GM19043 (cell line): Measurements from ENCODE around the gene MFSD6L.
A peak's percentile ranks its signal among the peaks of the same experiment; 100 is the strongest.
"Not testable (repeated sequence)": the region's sequence is repeated elsewhere in the genome, so short reads cannot be mapped to it uniquely, and the experiment has no call there.

ENCODE experiments used
- ATAC-seq: cut with Tn5 transposase; IDR thresholded peaks from one replicate; pipeline ENCODE4 v1.9.1; 2021; ENCODE audit warnings: low read depth; ENCODE audit not compliant: unreplicated experiment

Gene MFSD6L

DNA sequence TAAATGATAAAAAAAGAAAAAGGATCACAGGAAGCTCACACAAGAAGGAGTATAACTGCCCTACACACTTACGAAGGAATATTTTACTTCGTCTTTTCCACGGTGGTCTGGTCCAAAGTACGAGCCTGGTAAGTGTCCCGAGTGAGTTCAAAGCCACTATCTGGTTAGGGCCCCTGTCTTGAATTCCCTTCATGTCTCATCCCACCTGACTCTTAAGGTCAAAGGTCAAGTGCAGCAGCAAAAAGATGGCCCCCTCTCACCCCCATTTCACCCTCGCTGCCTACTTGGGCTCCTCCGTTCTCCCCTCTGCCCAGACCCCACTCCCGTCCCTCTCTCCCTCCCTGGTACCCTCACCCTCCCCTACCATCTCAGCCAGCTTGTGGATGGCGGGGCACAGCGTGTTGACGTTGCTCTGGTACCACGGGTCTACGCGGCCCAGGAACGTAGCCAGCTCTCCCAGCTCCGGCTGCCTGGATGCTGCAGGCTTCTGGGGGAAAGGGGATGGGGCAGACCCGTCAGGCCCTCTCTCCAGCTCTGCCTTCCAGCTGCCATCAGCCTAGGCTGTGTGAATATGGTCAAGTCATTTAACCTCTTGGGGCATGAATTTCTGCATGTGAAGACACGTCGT, 27.8 kb upstream of the MFSD6L start:
- ATAC-seq, result no peak

DNA sequence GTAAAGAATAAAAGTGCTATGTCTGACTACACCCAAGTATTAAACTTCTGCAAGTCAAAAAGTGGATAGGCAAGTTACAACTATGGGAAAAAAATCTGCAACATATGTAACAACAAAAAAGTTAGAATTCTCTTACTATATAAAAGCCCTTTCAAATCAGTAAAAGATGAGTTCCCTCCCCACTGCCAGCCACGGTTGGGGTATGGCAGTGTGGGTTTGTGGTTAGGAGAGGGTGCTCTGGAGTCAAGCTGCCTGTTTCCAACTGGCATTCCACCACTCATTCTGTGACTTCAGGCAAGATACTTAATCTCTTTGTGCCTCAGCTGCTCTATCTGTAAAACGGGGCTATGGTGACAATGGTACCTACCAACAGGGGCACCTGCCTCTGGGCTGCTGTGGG, 26.6 kb upstream of the MFSD6L start:
- no peak for ATAC-seq

DNA sequence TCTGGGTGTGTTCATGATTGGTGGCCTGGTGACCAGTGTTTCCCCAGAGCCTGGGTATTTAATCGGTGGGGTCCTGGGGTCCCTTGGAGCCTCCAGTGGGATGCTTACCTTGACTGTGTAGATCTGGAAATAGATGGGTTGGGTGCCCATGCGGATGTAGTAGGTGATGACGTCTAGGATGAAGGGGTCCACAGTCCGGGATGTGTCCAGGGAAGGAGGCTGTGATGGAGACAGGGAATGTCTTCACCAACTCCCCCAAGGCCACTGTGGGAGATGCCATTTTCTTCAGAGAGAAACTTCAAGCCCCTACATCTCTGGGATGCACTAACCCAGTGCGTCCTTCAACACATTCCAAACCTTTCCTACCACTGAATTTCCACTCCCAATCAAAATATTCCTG, 24.1 kb upstream of the MFSD6L start:
- ATAC-seq, result no peak

DNA sequence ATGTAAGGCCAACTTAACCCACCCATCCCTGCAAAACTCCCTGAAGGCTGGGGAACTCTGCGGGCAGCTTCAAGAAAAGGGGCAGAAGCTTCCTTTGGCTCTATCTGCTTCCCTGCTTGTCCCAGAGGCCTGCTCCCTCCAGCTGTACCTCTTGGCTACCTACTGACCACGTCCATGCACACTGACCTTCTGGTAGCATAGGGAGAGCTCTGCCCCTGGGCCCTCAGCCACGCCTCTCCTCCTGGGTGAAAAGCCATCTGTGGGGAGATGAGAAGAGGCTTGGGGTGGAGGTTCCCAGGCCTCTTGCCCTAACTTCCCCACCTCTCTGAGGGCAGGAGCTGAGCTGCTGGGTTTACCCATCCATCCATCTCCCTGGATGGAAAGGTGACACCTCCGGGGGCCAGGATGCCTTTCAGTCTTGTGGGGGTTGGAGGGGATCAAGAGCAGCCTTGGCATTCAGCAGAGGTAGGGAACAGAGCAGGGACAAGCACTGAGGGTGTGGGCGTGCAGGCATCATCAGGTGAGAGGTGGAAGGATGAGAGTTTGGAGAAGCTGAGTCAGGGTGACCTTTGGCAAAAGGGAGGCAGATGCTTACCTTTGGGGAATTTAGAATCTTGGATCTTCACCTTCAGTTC, 23.4 kb upstream of the MFSD6L start:
- no peak for ATAC-seq

DNA sequence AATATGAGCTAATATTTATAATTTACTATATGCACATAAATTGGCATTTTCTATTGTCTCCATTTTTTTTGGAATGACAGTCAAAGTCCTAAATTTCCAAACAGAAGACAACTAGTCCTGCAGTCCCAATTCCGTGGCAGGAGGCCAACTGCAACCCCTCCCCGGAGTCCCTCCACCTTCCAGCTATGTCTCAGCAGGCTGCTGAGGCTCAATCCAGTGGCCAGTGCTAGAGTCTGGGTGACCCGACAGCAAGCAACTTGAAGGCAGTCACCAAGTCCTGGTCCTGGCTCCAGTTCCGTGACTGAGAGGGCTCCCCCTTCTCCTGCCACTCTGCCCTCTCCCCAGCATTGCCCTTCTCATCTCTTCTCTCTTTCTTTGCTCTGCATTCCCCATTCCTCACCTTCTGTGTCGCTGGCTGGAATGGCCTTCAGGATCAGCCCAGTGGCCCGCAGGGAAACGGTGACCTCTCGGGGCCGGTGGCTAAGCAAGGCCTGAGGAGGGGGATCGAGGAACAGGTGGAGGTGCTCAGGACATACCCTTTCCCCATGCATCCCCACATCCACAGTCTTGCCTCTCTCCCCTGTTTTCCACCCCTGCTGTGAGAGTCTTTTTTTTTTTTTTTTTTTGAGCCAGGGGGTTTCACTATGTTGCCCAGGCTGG, 22.4 kb upstream of the MFSD6L start:
- ATAC-seq, result no peak

DNA sequence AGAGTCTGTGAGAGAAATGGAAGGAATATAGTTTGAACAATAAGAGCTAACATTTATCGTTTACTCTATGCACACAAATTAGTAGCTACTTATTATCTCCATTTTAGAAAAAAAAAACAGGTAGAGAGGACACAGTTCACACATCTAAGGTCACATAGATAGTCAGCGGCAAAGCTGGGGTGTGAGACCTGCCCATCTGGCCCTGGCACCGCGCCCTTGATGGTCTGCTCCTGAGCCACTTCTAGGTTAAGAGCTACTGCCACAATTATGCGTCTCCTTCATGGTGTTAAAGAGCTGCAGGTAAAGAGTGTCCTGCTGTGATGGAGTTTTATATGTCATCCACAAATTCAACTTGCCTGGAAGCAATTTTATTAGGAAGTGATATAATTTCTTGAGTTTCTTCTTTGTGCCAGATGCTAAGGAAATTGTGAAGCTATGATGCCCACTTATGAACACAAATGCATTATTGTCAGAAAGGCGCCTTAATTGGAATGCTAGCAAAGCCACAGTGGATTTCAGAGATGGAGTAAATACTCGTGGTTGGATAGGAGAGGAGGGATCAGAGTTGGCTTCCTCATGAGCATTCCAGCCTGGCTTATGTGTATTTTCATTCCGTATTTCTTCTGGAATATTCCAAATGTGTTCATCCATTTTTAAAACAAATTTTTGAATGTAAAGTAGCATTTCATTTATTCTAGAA, 21.3 kb upstream of the MFSD6L start:
- ATAC-seq, result no peak

DNA sequence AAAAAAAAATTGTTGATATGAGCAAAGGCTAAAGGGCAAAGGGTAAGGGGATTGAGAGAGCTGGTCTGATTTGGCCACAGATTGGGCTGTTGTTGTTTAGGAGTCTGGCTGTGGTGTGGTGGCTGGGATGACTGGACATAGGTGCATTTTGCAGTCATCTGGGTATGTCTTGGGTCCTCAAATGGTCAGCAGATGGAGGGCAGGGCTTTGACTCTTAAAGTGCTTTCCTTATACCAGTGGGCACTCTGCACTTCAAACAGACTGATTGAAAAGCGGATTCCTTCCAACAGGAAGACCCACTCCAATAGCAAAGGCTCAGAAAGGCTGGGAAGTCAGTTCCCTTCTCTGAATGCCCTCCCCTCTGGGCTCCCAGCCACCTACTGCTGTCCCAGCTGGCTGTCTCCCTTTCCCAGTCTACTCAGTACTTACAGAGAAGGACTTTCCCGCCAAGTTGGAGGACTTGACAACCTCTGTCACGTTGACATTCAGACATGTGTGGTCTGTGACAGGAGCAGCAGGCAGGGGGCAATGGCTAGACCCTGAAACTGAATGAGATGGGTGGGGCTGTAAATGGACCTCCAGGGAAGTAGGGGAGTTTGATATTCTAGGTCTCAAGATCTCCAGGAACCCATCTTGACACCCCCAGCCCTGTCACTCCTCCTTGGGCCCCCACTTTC, 19.6 kb upstream of the MFSD6L start:
- no peak for ATAC-seq

DNA sequence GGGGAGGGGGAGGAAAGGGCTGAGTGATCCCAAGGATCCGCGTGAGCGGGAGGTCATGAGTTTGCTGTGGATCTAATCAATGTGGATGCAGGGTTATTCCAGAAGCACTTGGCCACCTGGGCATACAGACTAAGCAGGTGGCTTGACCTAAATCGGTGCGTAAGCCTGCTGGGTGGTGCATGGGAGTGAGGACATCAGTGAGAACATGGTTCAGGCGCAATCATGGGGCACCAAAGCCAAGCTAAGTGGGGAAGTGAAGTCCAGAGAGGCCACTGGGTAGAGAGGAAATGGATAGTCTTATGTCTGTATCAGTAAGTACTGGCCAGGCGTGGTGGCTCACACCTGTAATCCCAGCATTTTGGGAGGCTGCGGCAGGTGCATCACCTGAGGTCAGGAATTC, 18.9 kb upstream of the MFSD6L start:
- ATAC-seq, result no peak

DNA sequence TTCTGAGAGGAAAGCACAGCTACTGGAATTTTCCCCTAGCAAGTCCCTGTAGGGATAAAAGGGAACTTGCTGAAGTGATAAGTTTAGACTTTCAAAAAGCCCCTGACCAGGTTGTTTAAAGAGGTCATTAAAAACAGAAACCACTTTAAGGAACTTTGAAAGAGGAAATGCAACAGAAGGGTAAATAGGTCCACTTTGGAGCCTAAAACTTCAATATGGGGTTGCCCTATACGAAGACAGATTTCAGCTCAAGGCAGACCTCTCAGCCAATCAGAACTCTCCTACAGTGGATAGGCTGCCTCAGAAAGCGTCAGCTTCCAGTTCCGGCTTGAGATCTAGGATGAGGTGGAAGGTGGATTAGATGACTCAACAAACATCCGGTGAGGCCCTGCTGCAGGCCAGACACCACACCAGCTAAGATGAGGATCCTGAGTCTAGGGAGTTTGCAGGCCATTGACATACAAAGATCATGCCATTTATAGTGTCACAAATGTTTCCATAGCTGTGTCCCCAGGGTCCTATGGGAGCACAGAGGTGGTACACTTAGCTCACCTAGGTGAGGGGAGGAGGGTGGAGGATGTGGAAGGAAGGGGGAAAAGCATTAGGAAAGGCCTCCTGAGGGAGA, 7.9 kb upstream of the MFSD6L start:
- peak; percentile 92 for ATAC-seq

DNA sequence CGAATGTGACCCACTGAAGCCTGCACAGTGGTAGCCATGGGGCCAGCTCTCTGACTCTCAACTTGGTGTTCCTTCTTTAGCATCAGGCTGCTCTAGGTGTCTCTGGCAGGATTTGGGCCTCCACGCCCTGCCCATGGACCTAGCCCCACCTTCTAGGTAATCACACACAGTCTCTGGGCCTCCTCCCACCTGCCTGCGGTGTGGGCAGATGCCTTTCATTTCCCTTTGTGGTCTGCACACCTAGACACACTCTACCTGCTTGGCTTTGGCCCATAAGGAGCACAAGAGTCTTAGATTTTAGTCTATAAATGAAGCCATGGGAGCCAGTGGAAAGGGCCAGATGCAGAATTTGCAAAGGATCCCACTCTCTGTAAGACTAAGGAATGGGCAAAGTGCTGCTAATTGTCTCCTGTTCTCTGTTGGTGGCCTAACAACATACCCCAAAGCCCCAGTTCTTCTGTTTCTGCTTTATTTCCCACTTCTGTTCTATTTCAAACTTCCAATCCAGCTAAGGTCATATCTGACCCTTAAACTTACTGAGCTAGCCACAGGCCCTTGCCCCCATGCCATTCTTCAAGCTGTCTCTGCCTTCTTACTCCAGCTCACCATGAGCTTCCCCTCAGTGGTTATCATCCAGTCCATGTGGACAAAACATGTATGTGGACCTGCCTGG, 7.2 kb upstream of the MFSD6L start:
- ATAC-seq, result peak; percentile 14

DNA sequence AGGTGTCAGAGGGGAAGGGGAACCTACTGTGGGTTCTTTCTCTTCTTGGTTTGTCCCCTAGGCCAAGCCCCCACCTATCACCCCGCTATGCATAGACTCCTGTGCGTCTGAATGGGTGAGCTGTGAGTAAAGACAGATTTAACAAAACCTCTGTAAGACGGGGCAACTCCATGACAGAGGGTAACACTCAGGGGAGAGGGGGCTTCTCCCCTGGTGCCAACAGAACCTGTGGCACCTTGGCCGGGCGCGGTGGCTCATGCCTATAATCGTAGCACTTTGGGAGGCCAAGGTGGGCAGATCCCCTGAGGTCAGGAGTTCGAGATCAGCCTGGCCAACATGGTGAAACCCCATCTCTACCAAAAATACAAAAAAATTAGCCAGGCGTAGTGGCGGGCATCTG, 6.2 kb upstream of the MFSD6L start:
- not testable (repeated sequence) for ATAC-seq

DNA sequence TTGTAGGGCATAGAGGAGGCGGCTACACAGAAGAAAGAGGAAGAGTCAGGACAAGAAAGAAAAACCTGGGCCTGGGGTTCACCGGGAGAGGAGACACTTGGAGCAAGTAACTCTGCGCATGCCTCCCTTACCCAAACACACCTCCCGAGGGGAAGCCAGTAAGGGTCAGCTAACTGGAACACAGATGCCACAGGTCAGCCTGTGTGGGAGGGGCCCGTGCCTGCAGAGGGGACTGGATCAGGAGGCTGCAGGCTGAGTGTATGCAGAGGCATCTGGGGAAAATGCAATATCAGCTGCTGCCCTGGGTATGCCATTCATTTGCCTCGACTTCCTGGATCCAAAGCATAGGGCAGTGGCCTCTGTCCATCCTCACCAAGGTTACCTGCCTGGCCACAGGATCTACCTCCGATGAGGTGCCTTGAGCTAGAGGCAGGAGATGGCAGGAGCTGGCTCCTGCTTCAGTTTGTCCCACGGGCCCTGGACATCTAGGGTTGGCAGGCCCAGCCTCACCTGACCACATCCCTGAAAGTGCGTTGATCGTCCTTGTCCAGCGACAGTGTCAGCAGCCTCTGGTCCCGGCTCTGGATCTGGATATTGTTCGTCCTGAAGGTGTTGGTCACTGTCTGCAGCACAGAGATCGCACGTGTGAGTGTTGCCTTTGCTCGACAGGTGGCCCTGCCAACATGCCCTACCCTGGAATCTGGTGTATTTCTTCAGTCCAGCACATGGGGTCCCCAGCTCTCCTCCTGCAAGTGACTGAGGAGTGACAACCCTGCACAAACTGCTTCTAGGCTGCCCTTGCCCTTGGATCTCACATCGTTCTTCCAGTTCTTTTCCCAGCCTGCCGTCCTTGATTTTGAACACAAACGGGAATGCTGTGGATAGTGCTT, 4.6 kb upstream of the MFSD6L start:
- no peak for ATAC-seq

DNA sequence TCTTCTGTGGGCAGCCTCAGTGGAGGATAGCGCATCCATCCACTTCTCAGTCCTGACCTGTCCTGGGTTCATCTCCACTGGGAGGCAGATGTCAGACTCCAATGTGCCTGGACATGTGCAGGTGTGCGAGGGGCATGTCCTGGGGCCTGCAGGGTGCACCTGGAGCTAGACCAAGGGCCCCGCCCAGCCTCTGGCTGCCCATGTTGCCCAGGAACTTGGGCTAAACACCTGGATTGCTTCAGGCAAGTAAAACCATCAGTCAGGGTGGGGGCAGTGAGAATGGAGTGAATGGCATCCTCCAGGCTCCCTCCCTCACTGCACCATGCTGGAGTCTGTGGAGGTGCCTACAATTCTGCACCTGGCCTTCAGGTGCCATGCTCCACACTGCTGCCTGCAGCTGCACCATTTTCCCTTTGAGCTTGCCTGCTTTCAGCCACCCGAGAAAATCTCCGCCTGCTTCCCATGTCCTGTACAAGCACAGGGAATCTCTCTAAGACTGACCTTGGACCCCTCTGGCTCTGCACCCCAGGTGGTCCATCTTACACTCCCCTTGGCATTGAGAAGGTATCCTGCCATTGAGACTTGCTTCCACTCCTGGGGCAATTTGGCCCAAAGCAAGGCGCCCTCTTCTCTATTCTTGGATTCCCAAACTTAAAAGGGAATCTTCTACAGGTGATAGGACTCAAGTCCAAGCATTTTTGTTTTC, 2.1 kb upstream of the MFSD6L start:
- ATAC-seq, result no peak

DNA sequence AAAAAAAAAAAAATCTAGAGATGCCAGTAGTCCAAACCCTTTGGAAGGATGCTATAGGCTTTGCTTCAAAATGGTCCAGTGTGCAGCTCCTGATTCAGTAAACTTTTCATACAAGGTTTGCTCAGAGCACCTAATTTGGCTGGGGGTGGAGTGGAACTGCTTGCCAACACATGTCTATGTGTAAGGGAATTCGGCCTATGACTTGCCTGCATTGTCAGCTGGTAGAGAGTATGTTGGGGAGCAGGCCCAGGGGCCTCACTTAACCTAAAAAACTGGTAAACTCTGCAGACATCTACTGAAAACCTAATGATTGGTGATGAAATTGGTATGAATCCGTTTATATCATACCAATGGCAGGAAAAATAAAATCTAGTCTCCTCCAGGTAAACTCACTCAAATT, 1.5 kb upstream of the MFSD6L start:
- no peak for ATAC-seq

DNA sequence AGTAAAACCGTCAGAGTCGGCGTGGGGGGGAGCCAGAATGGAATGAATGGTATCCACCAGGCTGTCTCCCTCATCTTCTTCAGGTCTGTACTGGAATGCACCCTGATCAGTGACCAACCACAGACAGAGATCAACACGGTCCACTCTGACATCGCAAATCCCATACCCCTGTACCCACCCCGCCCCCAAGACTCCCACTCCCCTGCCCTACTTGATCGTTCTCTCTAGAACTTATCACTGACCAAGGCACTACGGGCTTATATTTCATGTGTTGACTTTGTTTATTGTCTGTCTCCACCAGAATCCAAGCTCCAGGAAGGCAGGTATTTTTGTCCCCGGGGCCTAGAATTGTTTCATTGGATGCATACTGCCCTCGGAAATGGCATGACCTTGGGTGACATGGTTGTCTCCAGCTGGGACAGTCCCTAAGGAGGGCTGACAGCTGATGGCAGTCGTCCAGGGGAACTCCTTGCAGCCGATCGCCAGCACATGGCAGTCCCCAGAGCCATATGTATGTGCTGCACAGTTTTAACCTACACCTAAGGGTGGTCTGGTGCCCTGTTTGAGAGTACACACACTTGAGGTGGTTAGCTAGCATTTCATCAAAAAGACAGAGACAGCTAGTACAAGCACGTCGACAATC, 526 bp upstream of the MFSD6L start:
- no peak for ATAC-seq

DNA sequence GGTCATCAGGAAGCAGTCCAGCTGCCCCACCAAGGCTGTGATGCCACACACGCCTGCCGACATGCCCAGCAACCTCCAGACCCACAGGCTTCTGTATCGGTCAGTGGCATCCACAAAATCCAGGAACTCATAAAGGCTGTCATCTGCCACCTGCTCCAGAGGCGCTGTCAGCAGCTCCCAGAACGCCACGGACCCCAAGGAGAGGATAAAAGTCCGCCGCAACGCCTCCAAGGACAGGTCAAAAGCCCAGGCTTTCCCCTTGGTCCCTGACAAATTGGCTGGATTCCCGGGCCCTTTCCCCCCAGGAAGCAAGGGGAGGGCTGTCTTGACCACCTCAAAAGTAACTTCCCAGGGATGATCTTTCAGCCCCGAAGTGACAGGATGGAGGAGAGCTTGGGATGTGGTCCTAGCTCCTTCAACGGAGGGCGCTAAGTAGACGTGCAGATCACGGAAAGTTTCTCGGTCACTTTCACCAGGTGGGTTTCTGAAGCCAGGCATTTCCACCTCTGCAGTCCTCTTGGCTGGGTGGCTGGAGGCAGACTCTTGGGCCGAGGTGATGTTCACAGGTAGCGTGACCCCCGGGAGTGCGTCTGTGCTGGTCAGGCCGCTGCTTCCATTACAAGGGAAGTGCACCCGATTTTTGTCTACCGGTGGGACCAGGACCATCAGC, 854 bp downstream of the MFSD6L start:
- no peak for ATAC-seq

DNA sequence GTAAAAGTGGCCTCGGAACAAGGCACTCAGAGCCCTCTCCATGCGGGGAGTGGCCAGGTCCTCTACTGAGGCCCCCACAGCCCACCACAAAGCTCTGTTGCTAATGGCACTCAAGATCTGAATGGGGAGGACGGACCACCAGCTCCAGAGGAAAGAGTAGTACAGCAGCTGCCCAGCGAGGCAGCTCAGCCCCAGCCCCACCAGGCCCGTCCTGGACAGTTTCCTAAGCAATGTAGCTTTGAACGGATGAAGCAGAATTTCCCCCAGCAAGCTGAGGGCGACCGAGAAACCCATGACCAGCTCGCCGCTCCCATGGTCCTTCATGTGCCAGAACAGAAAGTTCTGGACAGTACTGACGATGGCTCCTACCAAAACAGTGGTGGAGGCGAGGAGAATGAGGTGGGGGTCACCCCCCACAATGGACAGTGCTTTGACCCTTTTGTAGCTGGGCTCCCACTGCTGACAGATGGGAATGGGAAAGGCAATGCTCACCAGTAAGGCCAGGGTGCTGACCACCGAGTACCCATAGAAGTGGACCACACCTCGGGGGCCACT, 1.5 kb downstream of the MFSD6L start:
- ATAC-seq, result no peak
